SK-N-SH treated with all-trans-retinoic acid at 6 μM for 48 hours (cell line): ENCODE data around the gene FRMD8.

Experiments
- ATAC-seq: fragments of 200-7000 bp; cut with Tn5 transposase; 3 replicates; pipeline ENCODE4 v1.9.1; 2020; ENCODE audit warnings: mild to moderate bottlenecking, moderate library complexity
- ARNTL ChIP-seq: fragments of 450-650 bp; formaldehyde crosslinking; IDR thresholded peaks from 2 replicates; pipeline ENCODE4 v1.5.0; 2020; ENCODE audit warnings: low read depth, mild to moderate bottlenecking, moderate library complexity, borderline replicate concordance
- BACH2 ChIP-seq: fragments of 250-450 bp; sonication (Bioruptor Pico); IDR thresholded peaks from 2 replicates; pipeline ENCODE4 v1.9.0; 2021; ENCODE audit warnings: mild to moderate bottlenecking, borderline replicate concordance
- CREB5 ChIP-seq: fragments of 250-450 bp; sonication (Bioruptor Pico); IDR thresholded peaks from 2 replicates; pipeline ENCODE4 v1.5.1; 2020; ENCODE audit warnings: low read depth, mild to moderate bottlenecking, moderate library complexity
- CSDC2 ChIP-seq: fragments of 250-450 bp; sonication (Bioruptor Pico); IDR thresholded peaks from 2 replicates; pipeline ENCODE4 v1.5.0; 2020; ENCODE audit warnings: mild to moderate bottlenecking, moderate library complexity
- CSRNP3 ChIP-seq: fragments of 250-450 bp; sonication (Bioruptor Pico); IDR thresholded peaks from 2 replicates; pipeline ENCODE4 v1.5.1; 2021; ENCODE audit warnings: mild to moderate bottlenecking, moderate library complexity
- ESRRG ChIP-seq: fragments of 250-450 bp; sonication (Bioruptor Pico); IDR thresholded peaks from 2 replicates; pipeline ENCODE4 v1.6.1; 2021; ENCODE audit warnings: mild to moderate bottlenecking
- GLIS3 ChIP-seq: fragments of 250-450 bp; sonication (Bioruptor Pico); IDR thresholded peaks from 2 replicates; pipeline ENCODE4 v1.5.0; 2020; ENCODE audit warnings: mild to moderate bottlenecking, moderate library complexity
- ISL1 ChIP-seq: fragments of 250-450 bp; sonication (Bioruptor Pico); IDR thresholded peaks from 2 replicates; pipeline ENCODE4 v2.1.2; 2022; ENCODE audit warnings: mild to moderate bottlenecking, moderate library complexity
- PATZ1 ChIP-seq: fragments of 250-450 bp; sonication (Bioruptor Pico); IDR thresholded peaks from 2 replicates; pipeline ENCODE4 v1.8.0; 2020; ENCODE audit warnings: mild to moderate bottlenecking, moderate library complexity, borderline replicate concordance
- POU6F1 ChIP-seq: fragments of 250-450 bp; sonication (Bioruptor Pico); IDR thresholded peaks from 2 replicates; pipeline ENCODE4 v1.8.0; 2021; ENCODE audit warnings: low read depth, mild to moderate bottlenecking, moderate library complexity, borderline replicate concordance
- PPARA ChIP-seq: fragments of 250-450 bp; sonication (Bioruptor Pico); IDR thresholded peaks from 2 replicates; pipeline ENCODE4 v1.5.0; 2020; ENCODE audit warnings: mild to moderate bottlenecking, borderline replicate concordance
- RARB ChIP-seq: fragments of 250-450 bp; sonication (Bioruptor Pico); IDR thresholded peaks from 2 replicates; pipeline ENCODE4 v1.8.0; 2021; ENCODE audit warnings: mild to moderate bottlenecking, moderate library complexity
- SNAI2 ChIP-seq: fragments of 250-450 bp; sonication (Bioruptor Pico); IDR thresholded peaks from 2 replicates; pipeline ENCODE4 v1.5.0; 2020; ENCODE audit warnings: mild to moderate bottlenecking, moderate library complexity
- TCF4 ChIP-seq: fragments of 250-450 bp; sonication (Bioruptor Pico); IDR thresholded peaks from 2 replicates; pipeline ENCODE4 v1.8.0; 2021; ENCODE audit warnings: mild to moderate bottlenecking, moderate library complexity, borderline replicate concordance
- TOX ChIP-seq: fragments of 250-450 bp; sonication (Bioruptor Pico); IDR thresholded peaks from 2 replicates; pipeline ENCODE4 v1.8.0; 2021; ENCODE audit warnings: mild to moderate bottlenecking, moderate library complexity, borderline replicate concordance
- TSHZ2 ChIP-seq: fragments of 250-450 bp; sonication (Bioruptor Pico); IDR thresholded peaks from 2 replicates; pipeline ENCODE4 v1.5.0; 2020; ENCODE audit warnings: mild to moderate bottlenecking, moderate library complexity
- ZC3H10 ChIP-seq: fragments of 250-450 bp; sonication (Bioruptor Pico); IDR thresholded peaks from 2 replicates; pipeline ENCODE4 v1.5.1; 2021; ENCODE audit warnings: mild to moderate bottlenecking, moderate library complexity
- ZFP3 ChIP-seq: fragments of 250-450 bp; sonication (Bioruptor Pico); IDR thresholded peaks from 2 replicates; pipeline ENCODE4 v1.5.0; 2020; ENCODE audit warnings: mild to moderate bottlenecking, moderate library complexity
- ZFP30 ChIP-seq: fragments of 450-650 bp; formaldehyde crosslinking; IDR thresholded peaks from 2 replicates; pipeline ENCODE4 v1.5.0; 2022; ENCODE audit warnings: mild to moderate bottlenecking, moderate library complexity
- ZNF565 ChIP-seq: fragments of 450-650 bp; formaldehyde crosslinking; conservative IDR thresholded peaks from 2 replicates; pipeline ENCODE4 v1.5.0; 2020; ENCODE audit warnings: low read depth, mild to moderate bottlenecking, moderate library complexity
- ZNF70 ChIP-seq: fragments of 450-650 bp; formaldehyde crosslinking; IDR thresholded peaks from 2 replicates; pipeline ENCODE4 v1.5.0; 2020; ENCODE audit warnings: mild to moderate bottlenecking, moderate library complexity

FRMD8 gene

GRCh38 chr11:65357856-65358356 lies 28.5 kb upstream of the FRMD8 start:
- TF ChIP-seq ZNF565 (CRISPR knock-in tag) (no peak), GLIS3 (CRISPR knock-in tag) (no peak), ZNF70 (CRISPR knock-in tag) (no peak), ISL1 (no peak), ARNTL (CRISPR knock-in tag) (no peak), ESRRG (no peak), TSHZ2 (CRISPR knock-in tag) (no peak), POU6F1 (CRISPR knock-in tag) (no peak), PPARA (CRISPR knock-in tag) (no peak), BACH2 (CRISPR knock-in tag) (no peak), CSDC2 (CRISPR knock-in tag) (no peak), ZFP3 (CRISPR knock-in tag) (no peak), SNAI2 (CRISPR knock-in tag) (no peak), CSRNP3 (no peak)
- TF ChIP-seq, all 23 proteins: peak for 0
- ATAC-seq, result no peak

GRCh38 chr11:65362320-65362931 lies 24.0 kb upstream of the FRMD8 start:
- ATAC-seq, result no peak
- TF ChIP-seq ESRRG (no peak), ZC3H10 (CRISPR knock-in tag) (no peak), ZNF565 (CRISPR knock-in tag) (no peak), ARNTL (CRISPR knock-in tag) (no peak), TOX (CRISPR knock-in tag) (no peak), TCF4 (CRISPR knock-in tag) (no peak), RARB (no peak), POU6F1 (CRISPR knock-in tag) (no peak), CSDC2 (CRISPR knock-in tag) (no peak)

GRCh38 chr11:65362966-65363365 lies 23.5 kb upstream of the FRMD8 start:
- no peak for TF ChIP-seq ZNF565 (CRISPR knock-in tag)
- no peak for TF ChIP-seq ZFP30
- ATAC-seq, result no peak

GRCh38 chr11:65363770-65364169 lies 22.7 kb upstream of the FRMD8 start:
- ATAC-seq, result no peak
- TF ChIP-seq CREB5 (CRISPR knock-in tag) (no peak), SNAI2 (CRISPR knock-in tag) (no peak), CSRNP3 (no peak), ESRRG (no peak), ZC3H10 (CRISPR knock-in tag) (no peak), ZFP3 (CRISPR knock-in tag) (no peak), TOX (CRISPR knock-in tag) (no peak), TCF4 (CRISPR knock-in tag) (no peak), POU6F1 (CRISPR knock-in tag) (no peak), PATZ1 (CRISPR knock-in tag) (no peak)
